GM21515 (cell line): ENCODE data around the gene ZDHHC13.
"Not testable (repeated sequence)": the region's sequence is repeated elsewhere in the genome, so short reads cannot be mapped to it uniquely, and the experiment has no call there.

Source experiments
- ATAC-seq: cut with Tn5 transposase; IDR thresholded peaks from one replicate; pipeline ENCODE4 v1.9.1; 2021; ENCODE audit not compliant: unreplicated experiment

ZDHHC13 gene

DNA sequence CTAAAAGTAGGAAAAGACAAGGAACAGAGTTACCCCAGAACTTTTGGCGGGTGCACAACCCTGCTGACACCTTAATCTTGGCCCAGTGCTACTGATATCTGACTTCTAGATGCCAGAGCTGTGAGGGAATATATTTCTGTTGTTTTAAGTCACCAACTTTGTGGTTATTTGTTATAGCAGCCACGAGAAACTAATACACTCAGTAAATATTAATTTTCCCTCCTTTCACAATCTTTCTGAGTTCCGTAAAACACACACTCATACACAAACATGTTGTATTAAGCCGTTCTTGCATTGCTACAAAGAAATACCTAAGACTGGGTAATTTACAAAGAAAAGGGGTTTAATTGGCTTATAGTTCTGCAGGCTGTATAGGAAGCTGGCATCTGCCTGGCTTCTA lies 16.1 kb upstream of the ZDHHC13 start:
- no peak for ATAC-seq

DNA sequence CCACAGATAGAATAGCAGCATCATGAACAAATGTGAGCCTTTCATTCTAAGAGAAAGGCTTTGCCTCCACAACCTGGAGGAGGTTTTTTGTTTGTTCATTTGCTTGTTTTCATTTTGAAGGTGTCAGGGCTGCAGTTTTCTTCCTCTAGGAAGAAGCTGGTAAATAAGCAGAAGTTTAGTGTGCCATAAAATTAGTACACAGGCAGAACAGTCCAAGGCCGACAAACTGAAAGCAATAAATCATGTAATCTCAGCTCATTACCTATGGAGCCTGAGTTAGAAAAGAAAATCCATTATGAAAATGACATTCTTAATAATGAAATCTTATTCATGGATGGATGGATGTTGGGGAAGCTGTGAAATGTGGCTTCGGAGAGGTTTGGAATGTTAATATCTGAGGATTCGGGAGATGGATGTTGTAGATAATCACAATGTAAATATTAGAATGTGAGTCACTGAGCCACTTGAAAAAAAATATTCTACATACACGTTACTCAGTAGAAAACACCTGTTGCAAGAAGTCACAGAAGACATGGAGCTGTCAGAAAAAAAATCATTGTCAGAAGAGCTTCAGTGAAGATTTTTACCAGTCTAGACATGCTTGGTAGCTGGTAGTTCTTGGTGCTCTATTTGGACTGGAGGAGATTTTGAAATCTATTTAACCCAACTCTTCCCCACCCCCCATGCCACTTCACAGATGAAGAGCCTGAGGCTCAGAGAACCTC lies 15.0 kb upstream of the ZDHHC13 start:
- no peak for ATAC-seq

- no peak for ATAC-seq
Measured at GRCh38 chr11:19102521-19102900, 14.5 kb upstream of the ZDHHC13 start.

GRCh38 chr11:19105011-19105410 lies 12.0 kb upstream of the ZDHHC13 start:
- no peak for ATAC-seq

GRCh38 chr11:19107125-19107524 lies 9.8 kb upstream of the ZDHHC13 start:
- no peak for ATAC-seq

DNA sequence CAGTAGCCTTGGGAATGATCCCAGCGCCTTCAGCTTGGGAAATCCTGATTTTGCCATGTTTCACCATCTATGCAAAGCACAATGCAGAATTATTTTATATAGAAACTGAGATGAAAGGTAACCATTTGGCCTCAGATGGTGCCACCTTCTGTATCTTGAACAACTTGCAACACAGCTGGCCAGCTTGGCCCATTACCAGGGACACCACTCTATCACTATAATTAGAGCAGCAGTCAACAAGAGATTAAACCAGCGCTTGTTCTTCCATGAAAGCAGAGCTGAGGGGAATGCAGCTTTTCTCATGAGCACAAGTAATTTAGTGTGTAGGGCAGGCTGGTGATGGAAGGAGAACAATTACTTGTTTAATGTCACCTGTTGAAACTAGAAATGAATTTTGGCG lies 6.7 kb upstream of the ZDHHC13 start:
- no peak for ATAC-seq

- no peak for ATAC-seq
Measured at GRCh38 chr11:19111809-19112208, 5.2 kb upstream of the ZDHHC13 start.

DNA sequence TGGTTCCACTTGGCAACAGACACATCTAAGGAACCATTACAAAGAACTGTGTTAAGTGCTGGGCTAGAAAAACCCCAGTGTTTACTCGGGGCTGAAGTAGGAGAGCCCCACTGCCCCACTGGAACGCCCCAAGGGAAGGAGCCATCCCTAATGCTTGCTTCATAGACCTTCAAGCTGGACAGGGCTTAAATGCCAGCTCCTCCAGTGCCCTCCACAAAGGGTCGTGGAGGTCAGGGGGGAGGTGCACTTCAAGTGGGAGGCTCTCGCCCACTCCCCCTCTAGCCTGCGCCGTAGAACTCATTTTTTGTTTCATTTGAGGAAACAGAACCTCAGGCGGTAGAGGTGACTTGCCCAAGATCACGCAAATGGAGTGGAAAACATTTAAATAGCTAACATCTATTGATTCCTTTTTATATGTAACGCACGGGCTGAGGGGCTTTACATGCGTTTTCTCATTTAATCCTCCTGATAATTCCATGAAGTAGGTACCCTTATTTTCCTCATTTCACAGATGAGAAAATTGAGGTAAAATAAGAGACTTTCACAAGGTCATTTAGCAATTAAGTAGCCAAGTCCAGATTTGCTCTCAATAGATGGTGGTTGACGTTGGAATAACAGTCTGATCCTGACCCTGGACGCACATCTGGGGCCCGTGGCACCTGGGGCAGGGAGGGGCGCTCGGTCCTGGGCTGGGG lies 545 bp upstream of the ZDHHC13 start:
- no peak for ATAC-seq

- no peak for ATAC-seq
Measured at GRCh38 chr11:19117760-19118097, 761 bp downstream of the ZDHHC13 start.

DNA sequence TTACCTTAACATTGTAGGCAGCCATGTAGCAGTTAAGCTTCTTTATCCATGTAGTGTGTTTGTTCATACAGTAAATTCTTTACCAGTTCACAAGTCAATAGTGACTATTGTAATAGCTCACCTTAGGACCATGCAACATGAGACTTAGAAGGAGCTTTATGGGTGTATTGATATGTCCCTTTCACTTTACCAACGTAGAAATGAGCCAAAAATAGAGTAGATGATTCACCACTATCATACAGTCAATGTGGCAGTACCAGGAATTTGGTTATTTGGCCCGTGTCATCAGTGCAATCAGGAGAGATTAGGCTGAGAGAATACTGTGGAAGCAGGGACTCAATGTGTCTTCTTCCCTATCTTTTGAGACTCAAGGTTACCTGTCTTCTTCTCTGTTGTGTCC lies 4.7 kb downstream of the ZDHHC13 start:
- ATAC-seq, result no peak

- ATAC-seq, result no peak
Measured at GRCh38 chr11:19122960-19123615, 6.1 kb downstream of the ZDHHC13 start.

GRCh38 chr11:19126562-19127325 lies 9.8 kb downstream of the ZDHHC13 start:
- not testable (repeated sequence) for ATAC-seq

- no peak for ATAC-seq
Measured at GRCh38 chr11:19134004-19134403, 17.0 kb downstream of the ZDHHC13 start.

- not testable (repeated sequence) for ATAC-seq
Measured at GRCh38 chr11:19136884-19137283, 19.9 kb downstream of the ZDHHC13 start.

GRCh38 chr11:19145319-19145718 lies 28.4 kb downstream of the ZDHHC13 start:
- ATAC-seq, result no peak

DNA sequence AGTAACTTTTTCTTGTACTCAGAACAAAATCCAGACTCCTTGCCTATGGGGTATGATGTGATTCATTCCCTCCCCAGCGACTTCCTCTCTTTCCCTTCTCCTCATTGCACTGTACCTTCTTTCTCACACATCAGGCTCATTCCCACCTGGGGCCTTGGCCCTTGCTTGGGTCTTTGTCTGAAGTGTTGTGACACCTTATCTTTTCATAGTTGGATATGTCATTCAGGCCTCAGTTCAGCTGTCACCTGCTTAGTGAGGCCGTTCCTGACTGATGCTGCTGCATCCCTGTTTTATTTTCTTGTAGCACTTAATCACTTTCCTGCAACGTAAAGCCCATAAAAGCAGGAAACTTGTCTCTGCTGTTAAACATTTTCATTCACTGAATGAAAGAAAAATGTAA lies 39.9 kb downstream of the ZDHHC13 start:
- no peak for ATAC-seq

GRCh38 chr11:19160847-19161246 lies 43.9 kb downstream of the ZDHHC13 start:
- ATAC-seq, result no peak

DNA sequence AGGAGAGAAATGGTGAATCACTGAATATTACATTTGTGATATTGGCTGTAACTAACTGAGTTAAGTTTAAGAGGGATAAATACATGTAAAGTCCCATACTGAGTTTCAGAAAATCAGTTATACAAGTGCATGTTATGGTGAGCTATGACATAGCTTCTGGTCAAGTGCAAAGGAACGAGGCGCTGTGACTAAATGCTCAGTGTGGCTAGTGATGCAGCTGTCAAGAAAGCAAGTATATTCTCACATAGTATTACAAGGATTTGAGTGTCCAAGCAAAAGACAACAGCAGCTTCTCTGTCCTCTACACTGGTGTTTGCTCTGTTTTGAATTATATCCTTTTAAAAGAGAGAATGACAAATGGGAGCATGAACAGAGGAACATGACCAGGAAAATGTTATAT lies 44.7 kb downstream of the ZDHHC13 start:
- no peak for ATAC-seq

GRCh38 chr11:19162951-19163505 lies 46.1 kb downstream of the ZDHHC13 start:
- no peak for ATAC-seq

GRCh38 chr11:19163617-19164016 lies 46.6 kb downstream of the ZDHHC13 start:
- ATAC-seq, result no peak

DNA sequence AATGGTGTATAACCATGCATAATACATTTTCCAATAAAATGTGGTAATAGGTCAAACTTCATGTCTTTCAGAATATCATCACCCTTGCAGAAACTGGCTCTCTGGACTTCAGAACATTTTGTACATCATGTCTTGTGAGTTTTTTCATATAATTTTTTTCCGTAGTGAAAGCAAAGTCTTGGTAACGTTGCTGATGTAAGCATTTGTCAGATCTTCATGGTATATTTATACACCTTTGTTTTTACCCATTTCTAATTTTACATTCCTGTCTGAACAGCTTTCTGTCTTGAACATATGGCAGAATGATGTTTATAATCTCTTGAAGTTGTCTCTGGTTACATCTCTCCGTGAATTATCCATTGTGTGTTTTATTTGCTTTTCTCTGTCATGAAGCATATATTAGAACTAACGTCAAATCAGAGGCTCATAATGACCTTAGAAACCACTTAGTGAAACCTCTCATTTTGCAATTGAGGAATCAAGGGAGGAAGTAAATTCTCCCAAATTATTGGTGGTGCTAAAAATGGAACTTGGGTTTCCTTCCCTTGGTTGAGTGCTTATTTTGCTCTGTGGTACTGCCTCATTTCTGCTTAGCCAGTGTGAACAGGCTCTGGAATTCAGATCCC lies 47.4 kb downstream of the ZDHHC13 start:
- no peak for ATAC-seq
